Stimulated activated CD8-positive, alpha-beta memory T cell treated with anti-CD3 and anti-CD28 coated beads, Interleukin-2, amount 100 ng/mL, for 48 hours (primary cell): Measurements from ENCODE around the gene ANO6.

ENCODE experiments used
- DNase-seq, 2 donors: peaks; one replicate each; pipeline ENCODE4 v3.0.0-alpha.2; 2020; ENCODE audit warnings: low read depth in 2 of 2

The ANO6 gene

DNA sequence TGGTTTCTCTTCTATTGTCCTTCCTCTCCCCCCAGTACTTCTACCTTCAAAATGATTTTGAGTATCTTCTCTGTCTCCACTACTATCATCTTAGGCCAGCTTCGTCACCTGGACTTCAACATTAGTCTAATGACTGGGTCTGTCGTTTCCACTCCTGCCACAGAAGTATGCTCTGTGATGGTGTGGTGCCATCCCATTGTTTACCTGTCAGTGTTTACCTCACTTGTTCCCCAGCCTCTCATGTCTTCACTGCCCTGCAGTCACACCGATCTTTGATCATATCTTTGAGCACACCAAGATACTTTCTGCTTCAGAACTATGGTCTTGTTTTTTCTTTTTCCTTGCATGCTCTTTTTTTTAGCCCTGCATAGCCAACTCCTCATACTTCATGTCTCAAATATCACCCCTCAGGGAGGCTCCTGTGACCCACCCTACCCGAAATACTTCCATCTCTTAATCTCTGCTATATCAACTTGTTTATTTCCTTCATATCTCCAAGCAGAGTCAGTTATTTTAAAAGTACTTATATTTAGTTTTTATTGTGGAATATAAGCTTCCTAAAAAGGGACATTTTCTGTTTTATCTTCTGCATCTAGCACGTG, 60.4 kb downstream of the ANO6 start:
- DNase-seq: no peak

- DNase-seq: no peak
These were observed 62.6 kb downstream of the ANO6 start for GRCh38 chr12:45278447-45278846.

GRCh38 chr12:45279931-45280830, 64.3 kb downstream of the ANO6 start:
- DNase-seq: no peak

GRCh38 chr12:45281994-45282393, 66.1 kb downstream of the ANO6 start:
- no peak for DNase-seq

- DNase-seq: no peak
These were observed 66.5 kb downstream of the ANO6 start for GRCh38 chr12:45282411-45282810.

DNA sequence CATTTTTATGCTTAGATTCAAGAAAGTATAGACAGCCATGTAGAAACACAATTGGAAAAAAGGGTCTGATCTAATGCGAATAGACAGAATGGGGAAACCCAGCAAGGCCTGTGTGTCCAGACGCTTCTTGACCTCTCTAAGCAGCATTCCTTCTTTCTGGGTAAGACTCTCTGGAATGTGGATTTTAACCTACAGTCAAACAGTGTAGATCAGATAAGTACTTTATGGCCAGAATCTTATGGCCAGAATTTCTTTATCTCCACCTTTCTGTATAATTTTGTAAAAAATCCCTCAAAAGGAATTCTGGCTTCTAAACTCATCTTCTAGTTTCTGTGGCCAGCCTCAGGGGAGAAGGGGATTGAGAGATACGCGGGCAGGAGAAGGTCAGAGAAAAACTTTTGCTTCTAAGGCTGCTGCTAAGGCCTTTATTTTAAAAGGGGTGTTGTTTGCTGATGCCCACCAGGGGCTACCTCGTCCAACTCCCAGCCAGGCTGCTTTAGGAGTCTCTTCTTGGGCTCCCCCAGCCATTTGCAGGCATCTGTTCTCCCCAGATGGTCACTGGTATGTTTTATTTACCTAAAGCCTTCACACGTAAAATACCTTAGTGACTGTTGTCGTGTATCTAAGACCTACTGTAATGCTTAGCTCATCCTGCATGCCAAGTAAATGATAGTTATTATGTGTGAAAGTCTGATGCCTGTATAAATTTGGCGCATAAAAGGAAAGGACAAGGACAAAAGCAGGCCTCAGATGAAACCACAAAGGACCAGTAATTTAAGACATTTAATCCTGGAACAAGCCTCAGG, 68.4 kb downstream of the ANO6 start:
- no peak for DNase-seq

GRCh38 chr12:45285717-45286116, 69.8 kb downstream of the ANO6 start:
- DNase-seq: no peak

DNA sequence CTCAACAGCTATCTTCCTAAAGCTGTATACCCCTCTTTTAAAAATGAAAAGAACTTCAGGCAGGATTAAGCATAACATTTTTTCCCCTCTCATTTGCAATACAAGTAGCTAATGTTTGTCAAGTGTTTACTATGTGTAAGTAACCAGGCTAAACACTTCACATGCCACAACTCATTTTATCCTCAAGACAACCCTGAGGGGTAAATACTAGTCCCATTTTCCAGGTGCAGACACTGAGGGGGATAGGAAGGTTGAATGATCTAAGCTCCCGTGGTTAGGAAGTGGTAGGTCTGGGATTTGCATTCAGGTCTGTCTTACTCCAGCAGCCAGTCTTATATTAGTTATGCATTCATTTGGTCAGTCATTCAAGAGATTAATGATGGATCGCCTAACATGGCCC, 70.7 kb downstream of the ANO6 start:
- no peak for DNase-seq

GRCh38 chr12:45289245-45290215, 73.6 kb downstream of the ANO6 start:
- DNase-seq: no peak

DNA sequence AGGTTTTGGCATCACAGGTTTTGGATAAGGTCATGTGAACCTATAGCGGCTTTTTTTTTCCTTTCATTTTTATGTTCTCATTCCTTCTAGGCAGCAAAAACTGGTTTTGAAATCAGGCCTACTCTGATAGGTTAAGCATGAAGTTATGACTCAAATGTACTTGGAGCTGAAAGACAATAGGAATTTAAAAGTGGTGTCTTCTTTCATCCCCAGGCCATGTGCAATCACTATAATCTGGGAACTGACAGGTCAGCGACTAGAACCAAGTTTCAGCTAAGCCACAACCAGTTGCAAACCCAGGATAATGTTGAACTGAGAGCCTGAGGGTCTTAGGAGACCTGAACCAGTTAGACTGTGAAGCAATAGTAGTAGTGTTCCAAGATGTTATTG, 74.3 kb downstream of the ANO6 start:
- no peak for DNase-seq

GRCh38 chr12:45291518-45291917, 75.6 kb downstream of the ANO6 start:
- DNase-seq: no peak

- DNase-seq: no peak
These were observed 76.7 kb downstream of the ANO6 start for GRCh38 chr12:45292486-45293195.

- DNase-seq: no peak
These were observed 79.0 kb downstream of the ANO6 start for GRCh38 chr12:45294906-45295305.

DNA sequence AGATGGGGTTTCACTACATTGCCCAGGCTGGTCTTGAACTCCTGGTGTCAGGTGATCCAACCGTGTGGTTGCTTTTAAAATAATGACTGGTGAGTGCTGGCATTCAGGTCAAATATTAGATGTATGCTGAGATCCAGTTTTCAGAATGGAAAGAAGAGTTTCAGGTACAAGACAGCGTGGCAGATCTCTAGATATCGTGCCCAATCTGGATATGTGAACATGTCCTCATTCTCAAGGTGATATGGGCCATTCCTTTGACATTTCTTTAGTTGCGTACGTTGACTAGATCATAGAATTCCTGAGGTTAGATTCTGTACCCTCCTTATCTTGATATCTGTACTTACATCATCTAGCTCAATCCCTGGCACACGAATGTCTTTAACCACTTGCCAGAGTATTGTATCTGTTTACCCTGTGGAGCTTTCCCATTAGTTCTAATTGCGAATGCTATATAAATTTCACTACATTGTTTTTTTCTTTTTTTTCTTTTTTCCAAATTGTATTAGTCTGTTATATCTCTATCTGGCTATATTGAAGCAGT, 80.2 kb downstream of the ANO6 start:
- DNase-seq: no peak

DNA sequence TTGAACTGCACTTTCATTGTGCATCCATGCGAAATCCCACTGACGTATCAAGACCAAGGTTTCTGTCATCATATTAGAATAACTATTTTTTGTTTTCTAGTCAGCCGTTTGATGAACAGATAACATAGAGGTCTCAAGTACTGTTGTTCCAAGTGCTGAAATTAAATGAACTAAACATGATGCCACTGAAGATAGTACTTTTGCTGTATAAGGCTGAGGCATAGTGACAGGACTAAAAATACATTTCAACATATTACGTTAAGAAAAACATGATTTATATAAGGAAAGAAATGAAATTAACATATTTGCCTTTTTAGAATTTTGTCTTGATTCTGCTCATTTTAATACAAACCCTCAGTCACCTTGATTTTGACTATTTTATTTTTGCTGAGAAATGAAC, 82.2 kb downstream of the ANO6 start:
- no peak for DNase-seq

DNA sequence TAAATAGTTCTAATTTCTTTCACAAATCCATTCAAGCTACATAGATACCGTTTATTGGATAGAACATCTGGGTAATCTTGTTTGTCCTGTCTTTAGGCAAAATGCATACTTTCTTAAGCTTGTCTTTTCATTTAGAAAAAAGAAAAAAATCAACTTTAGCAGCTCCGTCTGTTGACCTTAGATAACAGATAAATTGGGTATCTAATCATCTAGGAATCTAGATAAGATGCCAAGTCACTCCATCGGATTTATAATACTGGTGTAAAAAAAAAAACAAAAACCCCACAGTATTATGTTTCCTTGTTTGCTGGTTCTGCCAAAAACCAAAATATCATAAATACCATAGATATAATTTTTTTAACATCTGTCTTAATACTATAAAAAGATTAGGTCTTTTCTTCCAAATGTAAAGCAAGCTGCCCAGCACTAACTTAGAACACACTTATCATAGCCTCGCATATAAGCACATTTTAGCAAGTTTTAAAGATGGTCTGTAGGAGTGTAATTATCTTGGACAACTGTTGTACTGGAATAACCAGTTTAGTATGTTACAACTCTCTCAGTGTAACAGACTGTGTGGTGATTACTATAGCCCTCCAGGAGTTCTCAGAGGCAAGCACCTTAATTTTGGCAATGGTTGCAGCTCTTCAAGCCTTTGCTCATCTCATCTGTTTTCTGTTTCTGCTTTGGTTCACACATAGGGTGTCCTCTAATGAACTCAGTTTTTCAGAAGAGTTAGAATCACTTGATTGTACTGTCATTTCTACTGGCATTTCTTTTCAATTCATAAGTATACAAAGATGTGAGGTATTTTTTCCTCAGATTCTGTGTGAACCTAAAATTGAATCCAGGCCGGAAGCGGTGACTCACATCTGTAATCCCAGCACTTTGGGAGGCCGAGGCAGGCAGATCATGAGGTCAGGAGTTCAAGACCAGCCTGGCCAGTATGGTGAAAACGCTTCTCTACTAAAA, 83.1 kb downstream of the ANO6 start:
- DNase-seq: no peak

- DNase-seq: no peak
These were observed 86.9 kb downstream of the ANO6 start for GRCh38 chr12:45302621-45303369.

DNA sequence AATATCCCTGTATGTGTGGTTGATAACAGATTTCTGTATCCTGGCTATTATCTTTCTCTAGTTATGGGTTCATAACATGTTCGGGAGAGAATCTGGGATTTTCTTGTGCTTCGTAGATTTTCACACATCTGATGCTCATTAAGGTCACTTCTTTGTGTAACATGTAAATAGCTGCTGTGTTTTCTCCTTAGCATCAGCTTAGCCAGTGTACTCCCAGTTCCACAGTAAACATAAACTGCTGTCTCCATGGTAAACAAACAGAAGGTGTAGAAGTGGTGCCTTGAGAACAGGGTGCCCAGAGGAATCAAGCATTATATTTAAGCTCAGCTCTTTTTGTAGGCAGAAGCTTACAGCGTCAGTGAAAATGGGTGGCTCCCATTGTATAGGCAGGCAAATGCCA, 88.0 kb downstream of the ANO6 start:
- DNase-seq: no peak
